Cardiac muscle cell (in vitro differentiated cells and primary cell): ENCODE measurements around the gene DENND1B. TPM values are rescaled to one million over a fixed set of nuclear protein-coding genes. Genes with fewer than 3 reads are reported as not detected.
A peak's percentile ranks its signal among the peaks of the same experiment; 100 is the strongest.

ENCODE experiments used
- DNase-seq, 2 donors: peaks; one replicate each; pipeline versions ENCODE4 v3.0.0 to v3.0.0-alpha.2; 2010 to 2017; ENCODE audit warnings: low read depth in 1 of 2, low spot score in 1 of 2
- H3K27ac ChIP-seq: fragments of 200-600 bp; sonication (generic); 2 replicates; pipeline ENCODE4 v1.5.1; 2016
- H3K27me3 ChIP-seq: fragments of 200-600 bp; sonication (generic); 2 replicates; pipeline ENCODE4 v1.6.0; 2016; ENCODE audit warnings: control low read depth
- H3K36me3 ChIP-seq: fragments of 200-600 bp; sonication (generic); 2 replicates; pipeline ENCODE4 v1.5.1; 2016; ENCODE audit warnings: control low read depth
- H3K4me1 ChIP-seq: fragments of 200-600 bp; sonication (generic); 2 replicates; pipeline ENCODE4 v1.8.1; 2017; ENCODE audit warnings: low read depth, mild to moderate bottlenecking, mixed run types
- H3K4me3 ChIP-seq: fragments of 200-600 bp; sonication (generic); 2 replicates; pipeline ENCODE4 v1.5.1; 2016; ENCODE audit warnings: mild to moderate bottlenecking
- H3K9me3 ChIP-seq: fragments of 200-600 bp; sonication (generic); 2 replicates; pipeline ENCODE4 v1.5.1; 2017; ENCODE audit warnings: low read depth, mild to moderate bottlenecking, control low read depth
- polyA plus RNA-seq: library from polyadenylated mRNA; unstranded; fragments of >200 nt; fragmentation: Nextera tagmentation; extraction: Ambion mirVana; gene quantifications from 2 replicates; pipeline ENCODE4 v1.2.1, GENCODE V29; 2016
- total RNA-seq: library from RNA; depleted of rRNA; stranded (reverse); fragments of >200 nt; gene quantifications from 2 replicates; pipeline ENCODE4 v1.2.3, GENCODE V29; 2016
- TF ChIP-seq, protein P1 (sequence below): IDR thresholded peaks from 2 replicates; pipeline ENCODE4 v1.5.1; 2012; ENCODE audit warnings: low read depth, mild to moderate bottlenecking, low read length

The DENND1B gene
- total and polyA plus RNA-seq, 2 experiments from 2014 or later = 9.9 to 11.0 TPM

DNA sequence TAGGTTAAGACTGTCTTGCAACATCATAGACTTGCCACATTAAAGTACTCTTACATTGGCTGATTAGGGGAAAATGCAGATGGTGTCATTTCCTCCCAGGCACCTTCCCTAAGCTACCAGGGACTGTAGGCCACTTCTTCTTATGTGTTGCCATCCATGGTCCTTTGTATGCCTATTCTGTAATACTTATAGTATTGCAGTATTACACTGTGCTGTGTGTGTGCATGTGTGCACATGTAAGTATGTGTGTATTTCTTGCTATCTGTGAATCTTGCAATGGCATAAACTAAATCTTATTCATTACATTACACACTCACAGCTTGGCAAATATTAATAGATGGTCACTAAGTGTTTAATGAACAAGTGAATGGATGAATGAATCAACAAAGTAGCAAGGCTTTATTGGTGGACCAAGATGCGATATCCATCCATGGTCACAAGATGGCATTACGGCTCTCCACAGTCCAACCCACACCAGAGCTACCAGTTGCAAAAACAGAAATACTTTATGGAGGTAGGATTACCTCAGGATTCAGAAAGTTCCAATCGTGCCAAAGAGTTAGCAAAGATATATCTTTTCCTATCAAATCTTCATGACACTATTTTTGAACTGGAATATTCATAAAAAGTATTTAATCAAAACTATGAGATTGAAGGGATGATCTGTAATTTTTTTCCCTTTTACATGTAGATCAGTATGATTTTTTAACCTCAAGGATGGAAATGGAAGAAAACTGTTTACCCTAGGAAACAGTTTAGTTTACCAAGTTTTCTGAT lies 160.2 kb downstream of the DENND1B start:
- Histone ChIP-seq H3K27me3 (no peaks in the 10 kb centered on the region), H3K27ac (no peak overlapping the region), H3K9me3 (no peaks in the 10 kb centered on the region), H3K4me1 (peaks cover 15% of the 10 kb centered on the region), H3K36me3 (no peaks in the 10 kb centered on the region), H3K4me3 (no peak overlapping the region)
- TF ChIP-seq, protein P1, sequence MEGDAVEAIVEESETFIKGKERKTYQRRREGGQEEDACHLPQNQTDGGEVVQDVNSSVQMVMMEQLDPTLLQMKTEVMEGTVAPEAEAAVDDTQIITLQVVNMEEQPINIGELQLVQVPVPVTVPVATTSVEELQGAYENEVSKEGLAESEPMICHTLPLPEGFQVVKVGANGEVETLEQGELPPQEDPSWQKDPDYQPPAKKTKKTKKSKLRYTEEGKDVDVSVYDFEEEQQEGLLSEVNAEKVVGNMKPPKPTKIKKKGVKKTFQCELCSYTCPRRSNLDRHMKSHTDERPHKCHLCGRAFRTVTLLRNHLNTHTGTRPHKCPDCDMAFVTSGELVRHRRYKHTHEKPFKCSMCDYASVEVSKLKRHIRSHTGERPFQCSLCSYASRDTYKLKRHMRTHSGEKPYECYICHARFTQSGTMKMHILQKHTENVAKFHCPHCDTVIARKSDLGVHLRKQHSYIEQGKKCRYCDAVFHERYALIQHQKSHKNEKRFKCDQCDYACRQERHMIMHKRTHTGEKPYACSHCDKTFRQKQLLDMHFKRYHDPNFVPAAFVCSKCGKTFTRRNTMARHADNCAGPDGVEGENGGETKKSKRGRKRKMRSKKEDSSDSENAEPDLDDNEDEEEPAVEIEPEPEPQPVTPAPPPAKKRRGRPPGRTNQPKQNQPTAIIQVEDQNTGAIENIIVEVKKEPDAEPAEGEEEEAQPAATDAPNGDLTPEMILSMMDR = peak; percentile 72
- DNase-seq = peak; percentile 57 to 64

DNA sequence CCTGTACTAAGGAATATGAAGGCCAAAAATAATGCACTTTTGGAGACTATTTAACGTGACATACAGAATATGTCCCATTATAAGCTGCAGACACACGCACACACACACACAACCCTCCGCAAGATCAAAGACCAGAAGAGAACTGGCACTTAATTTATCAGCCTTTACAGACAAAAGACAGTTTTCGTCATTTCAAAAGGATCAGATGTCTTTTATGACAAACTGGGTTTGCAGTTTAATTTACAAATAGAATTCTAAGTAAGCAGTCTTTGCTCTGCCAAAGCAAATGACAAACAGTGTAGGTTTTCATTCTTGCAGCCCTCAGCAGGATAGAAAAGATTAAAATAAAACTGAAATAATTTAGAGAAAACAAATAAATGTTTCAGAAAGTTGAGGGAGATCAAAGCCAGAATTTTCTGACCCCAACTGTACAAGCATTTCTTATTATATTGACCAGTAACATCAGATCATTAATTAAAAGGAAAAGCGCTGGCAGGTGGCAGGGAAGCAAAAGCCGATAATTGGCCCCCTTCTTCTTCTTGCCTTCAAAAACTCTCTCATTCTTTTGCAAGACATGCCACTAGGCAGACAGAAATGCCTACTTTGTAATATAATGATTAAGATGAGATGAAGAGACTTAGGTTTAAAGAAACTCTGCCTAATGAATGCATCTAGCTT lies 169.0 kb downstream of the DENND1B start:
- no peak overlapping the region for H3K4me3 ChIP-seq
- no peaks in the 10 kb centered on the region for H3K4me1 ChIP-seq
- H3K9me3 ChIP-seq = no peaks in the 10 kb centered on the region
- no peaks in the 10 kb centered on the region for H3K36me3 ChIP-seq
- no peaks in the 10 kb centered on the region for H3K27me3 ChIP-seq
- TF ChIP-seq, protein P1 = no peak
- DNase-seq = no peak
- H3K27ac ChIP-seq = no peak overlapping the region

- Histone ChIP-seq H3K4me3 (no peak overlapping the region), H3K27me3 (no peaks in the 10 kb centered on the region), H3K9me3 (no peaks in the 10 kb centered on the region), H3K4me1 (no peaks in the 10 kb centered on the region), H3K36me3 (no peaks in the 10 kb centered on the region), H3K27ac (no peak overlapping the region)
- no peak for DNase-seq
- TF ChIP-seq, protein P1 = no peak
Observed at GRCh38 chr1:197604302-197604701, 171.0 kb downstream of the DENND1B start.

DNA sequence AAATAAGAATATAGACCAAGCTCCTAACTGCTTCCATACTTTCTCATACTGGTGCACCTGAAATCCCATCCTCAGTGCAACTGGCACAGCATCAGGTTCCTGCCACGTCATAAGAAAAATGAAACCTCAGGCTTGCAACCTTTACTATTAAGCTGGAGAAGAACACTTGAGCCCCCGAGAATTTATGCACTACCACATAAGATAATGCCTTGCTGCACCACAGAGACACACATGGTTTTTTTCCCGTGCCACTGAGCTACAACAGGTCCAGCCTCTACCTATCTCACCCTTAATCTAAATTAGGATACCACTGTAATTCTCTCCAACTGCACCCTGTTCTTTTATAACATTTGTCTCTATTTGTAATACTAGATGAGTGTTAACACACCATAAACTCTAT lies 174.5 kb downstream of the DENND1B start:
- Histone ChIP-seq H3K27ac (no peak overlapping the region), H3K4me1 (no peaks in the 10 kb centered on the region), H3K36me3 (no peaks in the 10 kb centered on the region), H3K9me3 (no peaks in the 10 kb centered on the region), H3K4me3 (no peak overlapping the region), H3K27me3 (no peaks in the 10 kb centered on the region)
- TF ChIP-seq, protein P1 = no peak
- DNase-seq = no peak

- H3K27ac ChIP-seq = no peak overlapping the region
- H3K9me3 ChIP-seq = no peaks in the 10 kb centered on the region
- no peak for DNase-seq
- no peaks in the 10 kb centered on the region for H3K27me3 ChIP-seq
- TF ChIP-seq, protein P1 = no peak
- peaks cover 4% of the 10 kb centered on the region for H3K4me1 ChIP-seq
- no peak overlapping the region for H3K4me3 ChIP-seq
- no peaks in the 10 kb centered on the region for H3K36me3 ChIP-seq
Observed at GRCh38 chr1:197599789-197600188, 175.5 kb downstream of the DENND1B start.
